ENCODE data around the gene DBT.
"Not testable (repeated sequence)": the region's sequence is repeated elsewhere in the genome, so short reads cannot be mapped to it uniquely, and the experiment has no call there.

The DBT gene

DNA sequence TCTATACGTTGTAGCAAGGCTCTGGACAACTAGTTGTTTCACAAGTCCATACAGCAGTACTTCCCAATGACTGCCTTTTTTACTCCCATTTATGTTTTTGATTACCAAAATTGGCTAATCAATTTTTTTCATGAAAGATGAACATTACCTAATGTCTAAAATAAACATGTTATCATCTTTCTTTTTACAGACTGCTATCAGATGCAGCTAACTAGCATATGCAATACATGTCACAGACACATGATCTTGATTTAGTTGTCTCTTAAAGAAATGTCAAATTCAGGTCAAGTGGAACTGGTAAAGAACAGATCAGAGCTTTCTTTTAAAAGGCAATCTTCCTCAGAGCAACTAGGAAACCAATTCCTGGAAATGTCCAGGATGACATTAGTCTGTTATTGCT, 630 bp upstream of the DBT start:
- no peak for DNase-seq

DNA sequence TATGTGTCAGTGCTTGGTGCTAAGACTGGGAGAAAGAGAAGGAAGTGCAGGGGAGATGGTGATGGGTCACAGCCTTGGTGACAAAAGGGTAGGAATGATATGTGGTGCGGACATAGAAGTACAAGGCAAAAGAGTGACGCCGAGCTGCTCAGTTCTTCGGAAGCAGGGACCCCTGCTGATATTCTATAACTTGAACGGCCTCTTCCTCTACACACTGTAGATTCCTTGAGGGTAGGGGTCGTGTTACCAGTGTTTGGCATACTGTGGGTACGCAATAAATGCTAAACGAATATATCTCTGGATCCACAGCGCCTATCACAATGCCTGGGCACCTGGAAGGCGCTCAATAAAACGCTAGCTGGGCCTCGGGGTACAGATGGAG, 488 bp downstream of the DBT start:
- peak in 1 of 2 donors; percentile 6 for DNase-seq

DNA sequence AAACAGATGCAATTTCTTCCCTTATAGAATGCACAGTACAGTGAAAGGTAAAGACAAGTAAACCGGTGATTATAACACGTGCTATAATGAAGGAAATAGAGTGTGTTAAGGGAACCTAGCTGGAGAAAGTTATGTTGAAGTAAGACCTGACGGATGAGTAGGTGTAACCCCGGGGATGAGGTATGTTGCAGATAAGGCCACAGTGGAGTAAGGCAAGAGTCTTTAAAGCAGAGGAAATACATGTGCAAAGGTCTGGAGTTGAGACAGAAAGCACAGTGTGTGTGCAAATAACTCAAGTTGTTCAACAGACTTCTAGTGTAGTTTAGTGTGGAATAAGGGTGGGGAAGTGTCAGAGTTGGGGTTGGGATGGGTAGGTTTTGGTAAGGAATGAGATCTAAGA, 2.9 kb downstream of the DBT start:
- no peak for DNase-seq

GRCh38 chr1:100240631-100241030, 9.0 kb downstream of the DBT start:
- no peak for DNase-seq

GRCh38 chr1:100239961-100240360, 9.7 kb downstream of the DBT start:
- no peak for DNase-seq

DNA sequence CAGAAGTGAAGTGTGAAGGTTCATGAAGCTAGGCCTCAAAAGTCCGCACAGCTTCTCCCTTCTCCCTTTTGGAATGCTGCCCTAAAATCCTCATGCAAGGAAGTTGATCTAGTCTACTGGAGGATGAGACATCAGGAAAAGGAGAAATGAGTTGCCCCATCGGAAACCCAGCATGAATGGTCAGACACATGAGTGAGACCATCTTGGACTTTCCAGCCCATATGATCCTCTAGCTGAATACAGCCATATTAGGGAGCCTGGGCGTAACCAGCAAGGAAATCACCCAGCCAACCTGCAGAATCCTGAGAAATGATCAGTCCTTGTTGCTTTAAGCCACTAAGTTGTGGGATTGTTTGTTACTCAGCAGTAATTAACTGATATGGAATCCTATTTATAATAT, 12.5 kb downstream of the DBT start:
- DNase-seq, result no peak

DNA sequence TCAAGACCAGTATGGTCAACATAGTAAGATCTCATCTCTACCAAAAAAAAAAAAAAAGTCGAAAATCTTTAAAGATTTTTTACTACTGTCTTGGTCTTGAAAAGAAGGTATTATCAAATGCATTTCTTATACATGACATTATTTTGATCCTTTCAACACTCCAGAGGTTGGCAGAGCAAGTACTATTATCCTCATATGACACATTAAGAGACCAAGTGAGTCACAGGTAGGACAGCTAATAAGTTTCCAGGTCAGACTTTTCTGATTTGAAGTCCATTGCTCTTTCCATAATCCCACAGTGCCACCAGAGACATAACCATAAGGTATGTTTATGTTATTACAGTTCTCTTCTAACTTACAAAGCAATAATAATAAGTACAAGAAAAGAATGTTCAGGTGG, 15.2 kb downstream of the DBT start:
- DNase-seq, result no peak

DNA sequence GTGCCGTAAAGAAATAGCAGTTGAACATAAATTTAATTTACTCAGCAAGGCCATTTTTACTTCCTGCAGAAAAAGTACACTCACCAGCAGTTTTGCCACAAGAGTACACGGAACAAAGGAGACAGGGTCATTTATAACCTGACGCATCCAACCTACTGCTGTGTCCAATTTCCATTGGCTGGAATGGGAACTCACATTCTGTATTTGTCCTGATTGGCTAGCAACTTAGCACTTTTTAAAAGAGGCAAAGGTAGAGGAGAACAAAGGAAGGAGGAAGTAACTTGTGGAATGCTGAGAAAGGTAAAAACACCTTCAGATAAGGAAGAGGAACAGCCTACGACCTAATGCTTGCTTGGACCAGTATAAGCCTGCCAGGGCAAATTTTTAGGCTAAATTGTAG, 16.1 kb downstream of the DBT start:
- DNase-seq, result not testable (repeated sequence)

DNA sequence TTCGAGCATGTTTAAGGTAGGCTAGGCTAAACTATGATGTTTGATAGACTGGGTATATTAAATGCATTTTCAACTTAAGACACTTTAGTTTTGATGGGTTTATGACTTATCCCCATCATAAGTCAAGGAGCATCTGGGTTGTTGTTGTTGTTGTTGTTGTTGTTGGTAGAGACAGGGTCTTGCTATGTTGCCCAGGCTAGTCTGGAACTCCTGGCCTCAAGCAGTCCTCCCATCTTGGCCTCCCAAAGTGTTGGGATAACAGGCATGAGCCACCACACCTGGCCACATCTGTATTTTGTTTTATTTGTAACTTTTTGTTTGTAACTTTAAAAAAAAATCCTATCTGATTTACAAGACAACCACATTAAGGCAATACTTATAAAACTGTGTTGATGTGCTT, 17.5 kb downstream of the DBT start:
- no peak for DNase-seq

- DNase-seq, result no peak
Observed at GRCh38 chr1:100231721-100232120, 17.9 kb downstream of the DBT start.

DNA sequence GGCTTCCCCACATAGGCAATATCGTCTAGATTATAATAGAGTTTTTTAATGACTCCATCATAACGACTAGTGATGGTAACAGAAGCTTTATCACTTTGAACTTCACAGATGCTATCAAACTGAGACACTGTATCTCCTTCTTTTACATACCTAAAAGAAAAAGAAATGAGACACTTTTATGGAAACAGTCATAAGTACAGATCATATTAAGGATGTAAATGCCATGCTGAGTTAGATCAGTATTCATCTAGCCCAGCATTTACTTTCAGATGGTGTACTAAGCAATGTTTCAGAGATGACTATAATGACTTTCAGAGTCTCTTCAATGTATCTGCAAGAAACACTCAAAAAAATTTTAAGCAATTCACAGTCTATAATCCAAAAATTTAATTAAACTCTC, 18.9 kb downstream of the DBT start:
- DNase-seq, result no peak

DNA sequence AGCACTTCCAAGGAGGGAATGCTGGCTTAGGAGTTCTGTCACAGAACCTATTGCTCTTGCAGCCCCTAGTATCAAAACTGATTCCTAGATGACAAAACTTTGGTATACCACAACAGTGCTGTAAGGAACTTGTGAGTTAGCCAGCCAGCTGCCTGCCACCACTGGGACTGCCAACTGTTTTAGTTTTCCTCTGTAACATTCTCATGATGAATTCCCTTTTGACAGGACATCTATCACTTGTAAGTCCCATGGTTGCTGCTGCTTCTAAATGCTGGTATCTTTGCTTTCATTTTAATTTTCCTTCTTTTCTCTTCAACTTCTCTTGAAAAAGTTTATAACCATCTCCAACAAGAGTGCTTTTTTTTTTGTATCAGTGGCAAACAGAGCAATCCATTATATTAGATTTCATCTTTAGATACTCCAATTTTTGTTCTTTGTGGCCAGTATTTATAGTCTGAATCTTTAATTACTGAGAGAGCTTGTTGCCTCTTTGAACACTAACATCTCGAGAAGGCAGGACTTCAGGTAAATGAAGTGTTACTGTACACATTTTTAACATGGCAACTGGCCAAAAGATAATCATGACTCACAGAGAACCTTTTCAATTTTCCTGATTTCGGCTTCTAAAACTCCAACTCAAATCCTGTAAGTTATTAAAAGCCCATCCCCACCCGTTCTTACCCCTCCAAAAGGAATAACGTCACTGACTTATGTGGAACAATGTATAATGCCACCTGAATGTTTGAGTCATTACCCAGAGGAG, 19.8 kb downstream of the DBT start:
- no peak for DNase-seq

- DNase-seq, result no peak
Observed at GRCh38 chr1:100222428-100222827, 27.2 kb downstream of the DBT start.

GRCh38 chr1:100219883-100220282, 29.8 kb downstream of the DBT start:
- no peak for DNase-seq

GRCh38 chr1:100219457-100219856, 30.2 kb downstream of the DBT start:
- no peak for DNase-seq

GRCh38 chr1:100217834-100218233, 31.8 kb downstream of the DBT start:
- no peak for DNase-seq

DNA sequence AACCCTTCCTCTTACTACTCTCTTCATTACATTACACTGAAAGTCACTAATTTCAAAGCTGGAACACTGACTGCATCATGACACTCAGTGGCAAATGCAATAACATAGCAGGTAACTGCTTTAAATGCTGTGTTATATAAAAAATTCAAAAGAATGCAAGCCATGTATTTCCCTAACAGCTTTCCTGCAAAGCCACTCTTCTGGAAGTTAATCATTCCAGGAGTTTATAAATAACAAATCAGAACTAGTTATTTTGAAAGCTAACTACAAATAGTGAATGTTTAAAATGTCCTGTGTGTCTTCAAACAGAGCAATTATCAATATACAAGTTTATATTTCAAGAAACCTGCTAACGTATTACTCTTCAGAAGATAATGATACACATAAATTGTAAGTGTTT, 34.5 kb downstream of the DBT start:
- DNase-seq, result no peak

- DNase-seq, result no peak
Observed at GRCh38 chr1:100213141-100213540, 36.5 kb downstream of the DBT start.

DNA sequence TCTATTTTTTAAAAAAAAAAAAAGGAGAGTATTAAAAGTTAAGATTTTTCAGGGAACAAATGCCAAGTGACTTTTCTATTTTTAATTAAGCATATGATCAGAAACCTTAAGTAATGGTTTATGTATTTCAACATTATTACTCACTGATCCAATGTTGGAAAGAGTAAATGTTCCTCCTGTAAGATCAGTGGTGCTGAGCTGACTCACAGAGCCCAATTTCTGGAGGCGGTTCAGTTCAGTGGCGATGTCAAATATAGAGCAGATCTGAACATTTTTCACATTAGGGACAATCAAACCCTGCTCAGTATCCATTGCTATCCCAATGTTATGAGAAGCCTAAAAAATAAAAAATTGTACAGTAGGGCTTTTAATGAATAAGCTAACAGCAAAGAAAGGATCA, 43.3 kb downstream of the DBT start:
- no peak for DNase-seq

GRCh38 chr1:100205593-100205992, 44.0 kb downstream of the DBT start:
- DNase-seq, result not testable (repeated sequence)

DNA sequence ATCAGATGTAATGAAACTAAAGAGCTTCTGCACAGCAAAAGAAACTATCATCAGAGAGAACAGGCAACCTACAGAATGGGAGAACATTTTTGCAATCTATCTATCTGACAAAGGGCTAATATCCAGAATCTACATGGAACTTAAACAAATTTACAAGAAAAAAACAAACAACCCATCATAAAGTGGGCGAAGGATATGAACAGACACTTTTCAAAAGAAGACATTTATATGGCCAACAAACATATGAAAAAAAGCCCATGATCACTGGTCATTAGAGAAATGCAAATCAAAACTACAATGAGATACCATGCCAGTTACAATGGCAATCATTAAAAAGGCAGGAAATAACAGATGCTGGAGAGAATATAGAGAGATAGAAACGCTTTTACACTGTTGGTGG, 44.5 kb downstream of the DBT start:
- not testable (repeated sequence) for DNase-seq

GRCh38 chr1:100202703-100203102, 46.9 kb downstream of the DBT start:
- DNase-seq, result not testable (repeated sequence)

DNA sequence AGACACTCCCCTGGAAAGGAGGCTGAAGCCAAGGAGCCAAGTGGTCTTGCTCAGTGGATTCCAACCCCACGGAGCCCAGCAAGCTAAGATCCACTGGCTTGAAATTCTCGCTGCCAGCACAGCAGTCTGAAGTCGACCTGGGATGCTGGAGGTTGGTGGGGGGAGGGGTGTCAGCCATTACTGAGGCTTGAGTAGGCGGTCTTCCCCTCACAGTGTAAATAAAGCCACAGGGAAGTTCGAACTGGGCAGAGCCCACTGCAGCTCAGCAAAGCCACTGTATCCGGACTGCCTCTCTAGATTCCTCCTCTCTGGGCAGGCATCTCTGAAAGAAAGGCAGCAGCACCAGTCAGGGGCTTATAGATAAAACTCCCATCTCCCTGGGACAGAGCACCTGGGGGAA, 49.6 kb downstream of the DBT start:
- not testable (repeated sequence) for DNase-seq

GRCh38 chr1:100198596-100198995, 51.0 kb downstream of the DBT start:
- DNase-seq, result no peak

DNA sequence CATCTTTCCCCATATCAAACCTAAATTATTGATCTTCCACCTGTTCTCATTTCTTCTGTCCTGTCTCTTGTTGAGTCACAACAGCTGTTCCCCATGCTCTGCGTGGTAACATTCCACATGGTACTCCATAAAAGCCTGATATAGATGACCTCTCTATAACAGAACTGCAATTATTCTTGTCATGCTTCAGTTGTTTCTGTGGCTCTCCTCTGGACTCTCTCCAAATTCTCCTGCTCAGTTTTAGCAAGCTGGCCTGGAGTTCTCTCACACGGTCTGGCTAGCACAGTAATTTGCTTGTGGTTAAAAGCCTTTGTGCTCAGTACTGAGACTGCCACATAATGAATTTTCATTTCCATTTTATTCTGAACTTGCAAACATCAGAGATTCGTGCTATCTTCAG, 61.0 kb downstream of the DBT start:
- no peak for DNase-seq
